Activated T-cell treated with anti-CD3 and anti-CD28 coated beads for 1 hour (primary cell): Measurements from ENCODE around the gene BCDIN3D.
"Not testable (repeated sequence)": the region's sequence is repeated elsewhere in the genome, so short reads cannot be mapped to it uniquely, and the experiment has no call there.

Experiments used
- DNase-seq: peaks from one replicate; pipeline ENCODE4 v3.0.0-alpha.2; 2020; ENCODE audit warnings: low read depth

BCDIN3D gene

DNA sequence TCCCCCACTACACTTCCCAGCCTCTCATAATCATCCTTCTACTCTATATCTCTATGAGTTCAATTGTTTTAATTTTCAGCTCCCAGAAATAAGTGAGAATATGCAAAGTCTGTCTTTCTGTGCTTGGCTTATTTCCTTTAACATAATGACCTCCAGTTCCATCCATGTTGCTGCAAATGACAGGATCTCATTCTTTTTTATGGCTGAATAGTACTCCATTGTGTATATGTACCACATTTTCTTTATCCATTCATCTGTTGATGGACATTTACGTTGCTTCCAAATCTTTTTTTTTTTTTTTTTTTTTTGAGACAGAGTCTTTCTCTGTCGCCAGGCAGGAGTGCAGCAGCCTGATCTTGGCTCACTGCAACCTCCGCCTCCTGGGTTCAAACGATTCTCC lies 13.0 kb upstream of the BCDIN3D start:
- DNase-seq = not testable (repeated sequence)

DNA sequence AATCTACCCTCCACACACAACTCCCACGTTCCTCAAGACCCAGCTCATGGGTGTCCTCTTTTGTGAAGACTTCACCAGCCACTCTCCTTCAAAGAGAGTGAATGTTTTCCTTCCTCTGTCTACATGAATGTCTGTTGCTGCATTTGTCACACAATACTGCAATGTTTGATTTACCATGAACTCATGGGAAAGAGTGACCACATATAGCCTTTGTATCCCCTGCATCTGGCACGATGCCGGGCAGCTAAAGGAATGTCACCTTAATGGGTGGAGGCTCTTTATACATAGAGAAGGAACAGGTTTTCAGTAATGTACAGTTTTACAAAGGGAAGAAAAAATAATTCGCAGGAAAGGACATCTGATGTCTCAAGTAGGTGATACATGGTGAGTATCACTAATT lies 12.1 kb upstream of the BCDIN3D start:
- no peak for DNase-seq

DNA sequence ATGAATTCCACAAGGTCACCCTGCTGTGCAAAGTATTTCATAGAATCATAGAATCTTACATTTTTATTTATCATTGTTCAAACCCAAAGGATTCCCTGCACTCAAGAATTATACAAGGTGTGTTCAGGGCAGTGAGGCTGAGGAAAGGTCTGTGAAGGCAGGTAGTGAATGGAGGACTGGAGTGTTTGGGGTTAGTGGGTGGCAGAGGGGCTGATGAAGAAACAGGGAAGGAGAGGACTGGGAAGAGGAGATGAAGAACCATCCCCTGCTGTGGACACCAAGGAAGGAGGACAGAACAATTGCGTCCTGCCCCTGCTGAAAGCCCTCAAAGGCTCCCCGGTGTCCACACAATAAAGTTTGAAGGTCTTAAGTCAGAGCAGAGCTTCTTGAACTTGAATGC lies 10.8 kb upstream of the BCDIN3D start:
- no peak for DNase-seq

GRCh38 chr12:49847161-49847560 lies 4.3 kb upstream of the BCDIN3D start:
- DNase-seq = no peak

GRCh38 chr12:49846032-49846431 lies 3.1 kb upstream of the BCDIN3D start:
- DNase-seq = no peak

GRCh38 chr12:49843876-49844437 lies 1.1 kb upstream of the BCDIN3D start:
- DNase-seq = no peak

GRCh38 chr12:49843411-49843810 lies 505 bp upstream of the BCDIN3D start:
- no peak for DNase-seq

DNA sequence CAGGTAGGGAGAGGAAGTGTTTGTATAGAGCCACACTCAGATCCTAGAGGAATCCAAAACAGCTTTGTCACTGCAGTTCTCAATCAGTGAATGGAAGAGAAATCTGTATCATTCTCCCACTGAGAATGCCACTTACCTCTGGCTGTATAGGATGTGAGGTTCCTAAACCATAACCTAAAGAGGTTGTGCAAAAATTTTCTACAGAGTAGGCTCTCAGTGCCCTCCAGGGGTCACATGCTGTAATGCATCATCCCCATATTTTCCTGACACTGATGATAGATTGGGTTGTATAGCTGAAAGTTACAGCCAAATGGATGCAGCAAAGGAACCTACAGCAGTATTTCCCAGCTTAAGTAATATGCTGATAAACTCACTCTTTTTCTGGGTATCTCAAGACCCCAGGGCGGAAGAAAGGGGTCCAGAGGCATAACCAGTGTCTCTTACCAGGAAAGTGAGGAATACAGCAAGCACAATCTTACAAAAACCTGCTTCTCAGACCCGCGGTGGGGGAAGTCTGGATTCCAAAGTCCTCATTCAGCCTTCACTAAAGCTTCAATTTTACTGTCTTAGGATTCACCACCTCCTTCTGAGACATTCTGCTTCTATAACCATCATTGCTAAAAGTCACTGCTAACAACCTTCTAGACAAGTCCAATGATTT lies 3.8 kb downstream of the BCDIN3D start:
- DNase-seq = no peak

GRCh38 chr12:49832836-49833421 lies 10.0 kb downstream of the BCDIN3D start:
- no peak for DNase-seq

DNA sequence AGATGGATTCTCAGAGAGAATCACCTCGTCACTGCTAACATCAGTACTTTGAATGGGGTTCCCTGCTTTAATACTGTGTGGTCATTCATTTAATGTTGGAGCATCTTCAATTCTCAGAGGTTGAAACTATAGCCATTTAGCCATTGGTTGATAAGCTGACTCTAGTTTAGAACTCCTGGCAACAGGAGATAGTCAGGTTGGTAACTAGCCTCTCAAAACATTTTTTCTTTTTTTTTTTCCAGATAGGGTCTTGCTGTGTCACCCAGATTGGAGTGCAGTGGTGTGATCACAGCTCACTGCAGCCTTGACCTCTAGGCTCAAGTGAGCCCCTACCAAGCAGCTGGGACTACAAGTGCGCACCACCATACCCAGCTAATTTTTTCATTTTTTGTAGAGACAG lies 11.2 kb downstream of the BCDIN3D start:
- DNase-seq = no peak

DNA sequence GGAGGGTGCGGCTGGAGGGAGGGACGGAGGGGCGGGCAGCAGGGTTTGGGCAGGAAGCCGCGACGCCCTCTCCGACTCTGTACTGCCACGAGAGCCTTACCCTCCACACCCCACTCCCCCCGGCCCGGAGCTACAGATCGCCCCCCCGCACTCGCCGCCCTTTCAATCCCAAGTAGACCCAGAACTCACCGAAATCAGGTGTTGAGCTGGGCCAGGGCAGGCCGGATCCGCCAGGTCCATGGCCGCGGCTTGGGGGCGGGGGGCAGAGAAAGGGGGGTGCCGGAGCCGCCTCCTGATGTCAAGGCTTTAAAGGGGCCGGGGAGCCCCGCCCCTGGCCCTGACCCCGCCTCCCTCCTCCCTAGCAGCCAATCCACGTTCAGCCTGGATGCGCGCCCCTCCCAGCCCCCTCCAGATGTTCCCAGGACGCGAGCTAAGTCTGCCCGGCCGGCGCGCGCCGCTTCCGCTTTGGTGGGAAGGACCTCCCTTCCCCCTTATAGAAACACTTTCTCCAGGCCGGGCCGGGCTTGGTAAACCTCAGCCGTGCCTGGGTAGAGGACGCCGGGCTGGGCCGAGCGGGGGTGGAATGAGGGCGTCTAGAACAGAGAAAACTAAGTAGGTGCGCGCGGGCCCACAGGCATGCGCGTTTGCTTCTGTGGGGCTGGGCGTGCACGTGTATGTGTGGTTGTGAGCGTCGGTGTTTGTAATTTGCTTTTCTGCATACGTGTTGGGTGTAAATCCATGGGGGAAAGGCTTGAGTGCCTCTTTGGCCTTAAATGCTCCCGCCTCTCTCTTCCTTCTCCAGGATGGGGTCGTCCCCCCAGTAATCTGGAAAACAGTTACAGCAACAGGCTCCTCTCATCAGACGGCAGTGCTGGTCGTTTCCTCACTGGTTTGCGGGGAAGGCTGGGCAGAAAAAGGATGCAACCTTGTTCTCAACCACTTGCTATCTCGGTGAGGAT lies 14.5 kb downstream of the BCDIN3D start, which contains the start of gene NCKAP5L:
Gene NCKAP5L (minus strand): TSS at position 281 of the 959 bp plus-strand sequence. CDS start 24,369 bp downstream, outside the sequence.
- peak; percentile 88 for DNase-seq

DNA sequence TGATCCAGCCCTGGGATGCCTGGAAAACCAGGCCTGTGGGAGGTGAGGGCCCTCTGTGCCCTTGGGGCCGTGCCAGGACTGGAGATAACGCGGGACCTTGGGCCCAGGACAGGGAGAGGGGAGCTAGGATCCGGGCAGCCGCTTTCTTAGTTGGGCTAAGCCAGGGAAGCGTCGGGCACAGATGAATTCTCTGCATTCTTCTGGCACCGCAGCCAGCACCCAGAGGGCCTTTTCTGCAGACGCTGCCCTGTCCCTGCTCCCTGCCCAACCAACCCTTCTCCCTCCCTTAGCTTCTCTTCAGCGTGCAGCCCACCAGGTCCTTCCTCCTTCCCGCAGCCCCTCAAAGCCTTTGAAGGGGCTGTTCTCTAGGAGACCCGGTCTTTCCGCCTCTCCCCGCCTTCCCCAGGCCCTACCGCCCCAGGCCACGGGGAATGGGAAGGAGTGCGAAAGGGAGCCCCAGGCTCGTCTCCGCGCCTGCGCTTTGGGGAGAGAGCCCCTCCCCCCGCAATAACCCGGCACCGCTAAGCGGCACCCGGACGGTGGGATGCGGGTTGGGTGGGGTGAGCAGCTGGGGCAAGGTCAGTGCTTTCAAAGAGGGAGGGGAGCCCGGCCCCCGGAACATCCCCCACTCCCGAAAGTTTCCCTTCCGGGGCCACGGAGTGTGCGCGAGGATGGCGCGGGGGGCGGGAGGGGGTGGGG lies 15.4 kb downstream of the BCDIN3D start:
- peak; percentile 33 for DNase-seq

DNA sequence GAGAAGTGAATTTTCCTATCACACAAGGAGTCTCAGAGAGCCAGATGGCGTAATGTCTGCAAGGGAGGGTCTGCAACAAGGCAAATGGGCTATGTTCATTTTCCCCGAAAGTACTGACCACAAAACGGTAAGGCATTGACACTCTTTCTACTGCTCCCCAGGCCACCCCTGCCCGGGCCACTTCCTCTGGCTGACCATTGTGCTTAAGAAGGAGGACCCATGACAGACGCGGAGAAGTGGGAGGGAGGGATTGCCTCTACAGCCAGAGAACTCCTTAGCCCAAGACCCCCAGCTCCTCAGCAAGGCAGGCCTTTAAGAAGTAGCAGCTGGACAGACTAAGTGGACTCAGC lies 15.9 kb downstream of the BCDIN3D start:
- DNase-seq = no peak

DNA sequence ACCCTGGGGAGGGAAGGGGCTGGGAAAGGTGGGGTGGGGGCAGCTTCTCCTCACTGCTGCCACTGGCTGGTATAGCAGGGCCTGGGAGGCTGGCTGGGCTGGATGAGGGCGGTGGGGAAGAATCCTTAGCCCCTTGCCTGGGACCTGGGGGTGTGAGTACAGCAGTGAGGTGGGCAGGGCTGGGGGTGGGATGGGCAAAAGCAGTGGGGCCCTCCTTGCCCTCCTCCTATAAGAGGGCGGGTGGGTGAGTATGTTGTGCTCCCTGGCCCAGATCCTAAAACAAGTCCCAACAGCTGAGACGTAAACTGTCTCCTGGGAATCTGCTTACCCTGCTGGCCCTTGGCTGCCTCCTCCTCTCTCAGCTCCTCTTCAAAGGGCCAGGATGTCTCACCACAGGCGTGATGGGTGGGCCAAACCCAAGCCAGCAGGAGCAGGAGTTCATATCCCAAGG lies 16.9 kb downstream of the BCDIN3D start:
- no peak for DNase-seq

DNA sequence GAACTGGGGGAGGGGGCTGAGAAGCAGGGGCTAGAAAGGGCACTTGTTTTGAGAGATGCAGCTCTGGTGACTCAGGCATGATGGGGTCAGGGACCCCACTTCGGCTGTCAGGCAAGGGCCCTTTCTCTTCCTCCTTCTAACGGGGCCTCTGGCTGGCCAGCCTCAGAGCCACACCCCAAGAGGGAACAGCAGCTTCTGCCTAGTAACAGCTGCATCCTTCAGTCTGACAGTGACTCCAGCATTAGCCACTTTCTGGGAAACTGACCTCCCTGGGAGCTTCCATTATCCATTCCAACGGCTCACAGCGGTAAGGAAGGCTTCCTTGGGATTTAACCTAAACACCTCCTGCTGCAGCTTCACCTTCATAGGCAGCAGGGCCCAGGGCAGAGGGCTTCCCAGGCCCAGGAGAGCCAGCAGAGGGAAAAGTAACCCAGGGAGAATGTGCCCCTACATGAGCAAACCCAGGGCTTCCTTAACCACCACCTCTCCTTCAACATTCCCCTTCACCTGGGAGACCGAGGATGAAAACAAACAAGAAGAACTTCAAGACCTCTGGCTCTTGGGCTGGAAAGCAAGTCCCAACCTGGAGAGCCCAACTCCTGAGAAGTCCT lies 17.4 kb downstream of the BCDIN3D start:
- no peak for DNase-seq

DNA sequence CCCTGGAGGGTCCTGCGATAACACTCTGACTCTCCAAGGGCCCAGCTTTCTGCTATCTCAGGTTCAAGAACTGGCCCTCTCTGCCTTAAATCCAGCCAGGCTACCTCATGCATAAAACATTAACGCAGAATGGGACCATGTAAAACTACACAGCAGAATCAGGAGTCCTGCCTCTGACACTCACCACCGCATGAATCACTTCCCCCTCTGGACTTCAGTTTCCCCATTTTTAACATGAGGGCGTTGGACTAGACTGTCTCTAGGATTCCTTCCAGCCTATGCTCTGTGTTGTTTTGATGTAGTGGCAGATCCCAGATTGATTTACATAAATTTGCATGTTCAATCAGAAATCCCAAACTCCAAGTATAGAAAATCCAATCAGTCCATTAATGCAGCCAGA lies 18.0 kb downstream of the BCDIN3D start:
- DNase-seq = no peak

DNA sequence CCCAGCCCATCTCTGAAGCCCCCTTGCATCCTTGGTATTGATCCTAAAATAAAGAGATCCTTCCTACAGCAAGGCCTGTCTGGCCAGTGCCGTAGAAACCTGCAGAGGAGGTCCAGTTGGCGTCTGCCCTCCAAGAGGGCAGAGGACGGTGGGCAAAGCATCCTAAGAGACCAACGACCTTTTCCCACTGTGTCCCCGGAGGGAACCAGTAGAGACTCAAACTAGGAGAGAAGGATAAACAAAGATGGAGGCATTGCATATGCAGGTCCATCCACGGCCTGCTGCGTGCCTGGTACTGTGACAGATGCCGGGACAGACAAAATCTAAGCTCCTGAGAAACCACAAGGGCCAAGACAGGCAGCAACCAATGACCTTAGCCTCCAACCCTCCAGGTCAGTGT lies 18.5 kb downstream of the BCDIN3D start:
- no peak for DNase-seq

DNA sequence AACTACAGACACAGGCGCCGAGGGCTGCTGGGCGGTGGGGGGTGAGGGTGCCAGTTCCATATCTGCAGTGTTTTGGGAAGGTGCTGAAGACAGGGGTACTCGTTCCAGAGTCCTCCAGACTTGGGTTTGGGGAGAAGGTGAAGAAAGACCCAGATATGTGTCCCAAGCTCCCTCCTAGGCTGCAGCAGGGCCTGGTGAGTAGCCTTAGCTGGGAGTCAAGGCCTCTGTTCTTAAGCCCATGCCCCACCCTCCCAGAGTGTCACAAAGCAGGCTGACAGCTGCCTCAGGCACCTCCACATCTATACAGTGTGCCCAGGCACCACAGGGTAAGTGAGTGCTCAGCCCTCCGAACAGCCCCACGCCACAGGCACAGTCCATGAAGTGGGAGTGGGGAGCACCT lies 19.0 kb downstream of the BCDIN3D start:
- no peak for DNase-seq

DNA sequence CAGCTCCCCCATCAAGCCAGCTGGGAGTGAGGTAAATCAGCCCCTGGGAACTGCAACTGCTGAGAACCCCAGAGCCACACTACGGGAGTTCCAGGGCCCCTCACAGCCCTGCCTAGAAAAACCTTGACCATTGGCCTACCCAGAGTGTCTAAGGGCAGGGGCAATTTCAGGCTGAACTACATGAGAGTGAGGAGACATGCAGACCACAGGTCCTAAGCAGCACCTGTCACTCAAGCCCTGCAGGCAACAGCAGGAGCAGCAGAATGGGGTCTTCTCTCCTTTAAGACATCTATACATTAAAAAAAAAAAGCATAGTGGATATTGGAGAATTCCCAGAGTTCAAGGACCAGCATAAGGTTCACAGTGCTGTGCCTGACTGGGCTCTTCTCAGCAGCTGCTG lies 19.6 kb downstream of the BCDIN3D start:
- no peak for DNase-seq

DNA sequence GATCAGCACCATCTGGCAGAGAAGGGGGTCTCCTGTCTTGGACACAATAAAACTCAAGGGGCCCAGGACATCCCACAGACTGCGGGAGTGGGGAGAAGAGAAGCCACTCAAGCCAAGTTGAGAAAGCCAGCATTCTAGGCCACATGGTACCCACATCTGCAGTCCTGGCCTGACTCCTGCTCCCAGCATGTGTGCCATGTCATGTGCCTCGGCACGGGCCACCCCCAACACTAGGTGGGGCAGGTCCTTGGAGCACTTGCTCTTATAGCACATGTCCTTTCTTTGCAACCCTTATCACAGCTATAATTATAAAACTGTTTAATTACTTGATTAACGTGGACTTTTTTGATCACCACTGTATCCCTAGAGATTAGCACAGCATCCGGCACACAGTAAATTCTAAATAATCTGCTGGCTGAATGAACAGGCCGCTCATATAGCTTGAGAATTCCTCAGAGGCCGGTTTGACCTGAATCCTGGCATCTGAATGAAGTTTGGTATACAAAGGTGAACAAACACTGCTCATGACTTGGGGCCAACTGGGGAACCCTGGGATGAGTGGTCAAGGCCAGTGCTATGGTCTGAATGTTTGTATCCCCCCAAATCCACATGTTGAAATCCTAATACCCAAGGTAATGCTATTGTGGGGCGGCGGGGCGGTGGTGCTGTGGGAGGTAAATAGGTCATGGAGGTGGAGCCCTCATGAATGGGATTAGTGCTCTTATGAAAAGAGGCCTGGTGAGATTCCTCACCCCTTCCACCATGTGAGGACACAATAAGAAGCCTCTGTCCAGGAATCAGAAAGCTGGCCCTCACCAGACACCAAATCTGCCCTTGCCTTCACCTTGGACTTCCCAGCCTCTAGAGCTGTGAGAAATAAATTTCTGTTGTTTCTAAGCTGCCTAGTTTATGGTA lies 21.3 kb downstream of the BCDIN3D start:
- no peak for DNase-seq
